ENCODE measurements around the gene IRS1. TPM values are rescaled to one million over a fixed set of nuclear protein-coding genes. Genes with fewer than 3 reads are reported as not detected.
A peak's percentile ranks its signal among the peaks of the same experiment; 100 is the strongest.

Gene IRS1
- total and polyA plus RNA-seq, 8 donors = 2.1 to 26.8 (median 11.9) TPM

DNA sequence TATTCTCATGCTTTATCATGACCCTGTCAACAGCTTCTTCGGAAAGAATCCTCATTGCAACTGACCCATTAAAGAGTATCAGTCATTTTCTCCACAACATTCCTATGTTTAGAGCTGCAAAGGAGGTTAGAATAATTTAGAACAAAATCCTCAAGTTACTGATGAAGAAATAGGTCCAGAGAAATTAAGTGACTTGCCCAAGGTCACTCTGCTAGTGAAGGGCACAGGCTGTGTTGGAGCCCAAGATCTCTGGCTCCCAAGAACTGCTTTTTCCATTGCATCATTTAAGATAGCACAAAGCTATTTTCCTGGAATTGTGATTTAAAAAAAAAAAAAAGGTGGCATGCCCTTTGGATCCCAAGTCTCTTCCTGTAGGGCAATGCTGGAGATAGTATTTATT lies 9.6 kb downstream of the IRS1 start:
- intact Hi-C loops (cut with DNase I; ENCODE audit: low total_unique reads) = loop anchor here (10.0 kb wide), 1 partner anchor 575 kb away; no protein-coding TSS in a partner anchor
- Histone ChIP-seq H3K4me1 (peaks cover 6 to 60% (median 38%) of the 10 kb centered on the region in 4 donors), H3K4me3 (no peak overlapping the region), H3K27me3 (no peaks in the 10 kb centered on the region), H3K36me3 (peaks cover 0 to 4% (median 0%) of the 10 kb centered on the region in 4 donors), H3K9me3 (no peaks in the 10 kb centered on the region), H3K27ac (peak overlapping the region in 3 of 5 donors; percentile 96)
- DNase-seq = no peak
- TF ChIP-seq, protein P1, sequence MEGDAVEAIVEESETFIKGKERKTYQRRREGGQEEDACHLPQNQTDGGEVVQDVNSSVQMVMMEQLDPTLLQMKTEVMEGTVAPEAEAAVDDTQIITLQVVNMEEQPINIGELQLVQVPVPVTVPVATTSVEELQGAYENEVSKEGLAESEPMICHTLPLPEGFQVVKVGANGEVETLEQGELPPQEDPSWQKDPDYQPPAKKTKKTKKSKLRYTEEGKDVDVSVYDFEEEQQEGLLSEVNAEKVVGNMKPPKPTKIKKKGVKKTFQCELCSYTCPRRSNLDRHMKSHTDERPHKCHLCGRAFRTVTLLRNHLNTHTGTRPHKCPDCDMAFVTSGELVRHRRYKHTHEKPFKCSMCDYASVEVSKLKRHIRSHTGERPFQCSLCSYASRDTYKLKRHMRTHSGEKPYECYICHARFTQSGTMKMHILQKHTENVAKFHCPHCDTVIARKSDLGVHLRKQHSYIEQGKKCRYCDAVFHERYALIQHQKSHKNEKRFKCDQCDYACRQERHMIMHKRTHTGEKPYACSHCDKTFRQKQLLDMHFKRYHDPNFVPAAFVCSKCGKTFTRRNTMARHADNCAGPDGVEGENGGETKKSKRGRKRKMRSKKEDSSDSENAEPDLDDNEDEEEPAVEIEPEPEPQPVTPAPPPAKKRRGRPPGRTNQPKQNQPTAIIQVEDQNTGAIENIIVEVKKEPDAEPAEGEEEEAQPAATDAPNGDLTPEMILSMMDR (IDR thresholded peaks at IDR 0.05) = no peak
- TF ChIP-seq EP300 (IDR thresholded peaks at IDR 0.05) = no peak
- TF ChIP-seq POLR2AphosphoS5 (IDR thresholded peaks at IDR 0.05) = no peak
- TF ChIP-seq POLR2A (IDR thresholded peaks at IDR 0.05) = no peak
- 88 to 100% (median 93%) methylated on average over 1 of the region's 1 CpG for WGBS, 5 donors

- Histone ChIP-seq H3K4me1 (peaks cover 4 to 53% (median 32%) of the 10 kb centered on the region in 4 donors), H3K27ac (peak overlapping the region in 2 of 5 donors; percentile 29 to 52), H3K27me3 (no peaks in the 10 kb centered on the region), H3K36me3 (peaks cover 0 to 4% (median 0%) of the 10 kb centered on the region in 4 donors), H3K4me3 (no peak overlapping the region), H3K9me3 (no peaks in the 10 kb centered on the region)
- TF ChIP-seq, protein P1 (IDR thresholded peaks at IDR 0.05) = no peak
- no peak for TF ChIP-seq EP300 (IDR thresholded peaks at IDR 0.05)
- no peak for TF ChIP-seq POLR2AphosphoS5 (IDR thresholded peaks at IDR 0.05)
- no peak for TF ChIP-seq POLR2A (IDR thresholded peaks at IDR 0.05)
- 46 to 68% (median 52%) methylated on average over 3 of the region's 3 CpGs for WGBS, 5 donors
- intact Hi-C loops (cut with DNase I; ENCODE audit: low total_unique reads) = no loop called here
- no peak for DNase-seq
Observed at GRCh38 chr2:226788881-226789490, 10.6 kb downstream of the IRS1 start.

- peaks cover 0 to 4% (median 0%) of the 10 kb centered on the region in 4 donors for H3K36me3 ChIP-seq
- no peaks in the 10 kb centered on the region for H3K27me3 ChIP-seq
- H3K27ac ChIP-seq = no peak overlapping the region
- intact Hi-C loops (cut with DNase I; ENCODE audit: low total_unique reads) = no loop called here
- no peak for DNase-seq
- no peaks in the 10 kb centered on the region for H3K9me3 ChIP-seq
- no peak overlapping the region for H3K4me3 ChIP-seq
- TF ChIP-seq, protein P1 (IDR thresholded peaks at IDR 0.05) = no peak
- no peak for TF ChIP-seq EP300 (IDR thresholded peaks at IDR 0.05)
- TF ChIP-seq POLR2A (IDR thresholded peaks at IDR 0.05) = no peak
- no peak for TF ChIP-seq POLR2AphosphoS5 (IDR thresholded peaks at IDR 0.05)
- peaks cover 4 to 46% (median 27%) of the 10 kb centered on the region in 4 donors for H3K4me1 ChIP-seq
Observed at GRCh38 chr2:226788064-226788463, 11.6 kb downstream of the IRS1 start.

- intact Hi-C loops (cut with DNase I; ENCODE audit: low total_unique reads) = no loop called here
- WGBS, 5 donors = 92 to 100% (median 96%) methylated on average over 2 of the region's 2 CpGs
Observed at GRCh38 chr2:226783885-226784284, 15.7 kb downstream of the IRS1 start.

More at GRCh38 chr2:226783885-226784284, 15.7 kb downstream of the IRS1 start:
- DNase-seq = no peak
- Histone ChIP-seq H3K27ac (no peak overlapping the region), H3K27me3 (no peaks in the 10 kb centered on the region), H3K36me3 (peaks cover 0 to 4% (median 0%) of the 10 kb centered on the region in 4 donors), H3K9me3 (no peaks in the 10 kb centered on the region), H3K4me3 (no peak overlapping the region), H3K4me1 (peaks cover 0 to 32% (median 17%) of the 10 kb centered on the region in 4 donors)
- TF ChIP-seq EP300 (IDR thresholded peaks at IDR 0.05) (no peak), POLR2A (IDR thresholded peaks at IDR 0.05) (no peak), POLR2AphosphoS5 (IDR thresholded peaks at IDR 0.05) (no peak)
- TF ChIP-seq, protein P1 (IDR thresholded peaks at IDR 0.05) = no peak

All from stomach (tissue), 9 donors.